Eye (tissue), 1 donor: ENCODE results near the gene RFTN2.
A peak's percentile ranks its signal among the peaks of the same experiment; 100 is the strongest.
"Not testable (repeated sequence)": the region's sequence is repeated elsewhere in the genome, so short reads cannot be mapped to it uniquely, and the experiment has no call there.

Experiments used
- DNase-seq: peaks from one replicate; pipeline ENCODE4 v3.0.0-alpha.2; 2015

Gene RFTN2, protein sequence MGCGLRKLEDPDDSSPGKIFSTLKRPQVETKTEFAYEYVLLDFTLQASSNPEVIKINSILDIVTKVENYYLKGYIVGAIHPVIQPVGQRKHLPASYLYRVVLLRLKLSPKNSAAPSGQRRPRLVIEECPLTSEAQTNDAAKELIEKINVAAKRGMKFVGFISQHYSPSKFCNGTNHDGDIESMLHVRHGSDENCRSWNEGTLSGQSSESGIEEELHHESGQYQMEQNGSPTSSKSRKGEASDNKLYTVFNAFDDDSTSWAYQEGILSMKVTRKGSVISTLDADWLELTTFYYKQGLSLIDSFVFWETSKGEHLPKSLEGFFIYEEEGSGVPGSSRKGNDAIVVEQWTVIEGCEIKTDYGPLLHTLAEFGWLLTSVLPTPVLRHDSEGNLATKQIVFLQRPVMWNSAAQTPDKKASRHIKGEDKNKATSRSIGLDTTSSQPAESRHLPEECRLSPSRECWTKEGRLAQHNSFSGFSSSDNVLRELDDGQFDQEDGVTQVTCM

DNA sequence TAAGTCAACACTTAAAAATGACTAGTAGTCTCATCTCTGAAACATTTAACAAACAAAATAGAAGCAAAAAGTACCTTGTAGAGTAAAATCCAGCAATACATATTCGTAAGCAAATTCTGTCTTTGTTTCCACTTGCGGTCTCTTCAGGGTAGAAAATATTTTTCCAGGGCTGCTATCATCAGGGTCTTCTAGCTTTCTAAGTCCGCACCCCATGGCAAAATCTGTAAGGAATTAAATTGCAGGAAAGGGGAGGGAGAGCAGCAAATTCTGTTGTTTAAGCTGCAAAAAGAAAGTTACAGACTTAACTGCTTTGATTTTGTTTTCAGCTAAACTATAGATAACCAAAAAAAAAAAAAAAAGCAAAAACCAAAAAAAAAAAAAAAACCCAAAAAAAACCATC is at the start of gene RFTN2:
Gene RFTN2, minus strand, starts transcription at position 342 of the 400 bp plus-strand sequence. Its CDS starts 129 bp downstream, at position 213.
- peak; percentile 66 for DNase-seq

- DNase-seq: no peak
Observed at GRCh38 chr2:197717863-197718262, 42.5 kb upstream of the RFTN2 start.

- no peak for DNase-seq
Observed at GRCh38 chr2:197713271-197713670, 37.9 kb upstream of the RFTN2 start.

GRCh38 chr2:197711578-197711977 is 36.2 kb upstream of the RFTN2 start:
- no peak for DNase-seq

GRCh38 chr2:197710424-197711042 is 35.1 kb upstream of the RFTN2 start:
- no peak for DNase-seq

DNA sequence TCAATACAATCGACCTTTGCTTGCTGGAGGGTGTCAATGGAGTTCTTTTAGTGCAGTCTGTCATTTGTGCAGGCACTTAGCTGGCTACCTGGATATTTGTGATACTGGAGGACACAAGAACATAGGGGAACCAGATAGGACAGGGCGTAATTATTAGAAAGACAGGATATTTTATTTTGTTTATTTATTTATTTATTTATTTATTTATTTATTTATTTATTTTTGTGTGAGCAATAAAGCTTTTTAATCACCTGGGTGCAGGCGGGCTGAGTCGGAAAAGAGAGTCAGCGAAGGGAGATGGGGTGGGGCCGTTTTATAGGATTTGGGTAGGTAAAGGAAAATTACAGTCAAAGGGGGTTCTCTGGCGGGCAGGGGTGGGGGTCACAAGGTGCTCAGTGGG is 33.8 kb upstream of the RFTN2 start:
- not testable (repeated sequence) for DNase-seq

DNA sequence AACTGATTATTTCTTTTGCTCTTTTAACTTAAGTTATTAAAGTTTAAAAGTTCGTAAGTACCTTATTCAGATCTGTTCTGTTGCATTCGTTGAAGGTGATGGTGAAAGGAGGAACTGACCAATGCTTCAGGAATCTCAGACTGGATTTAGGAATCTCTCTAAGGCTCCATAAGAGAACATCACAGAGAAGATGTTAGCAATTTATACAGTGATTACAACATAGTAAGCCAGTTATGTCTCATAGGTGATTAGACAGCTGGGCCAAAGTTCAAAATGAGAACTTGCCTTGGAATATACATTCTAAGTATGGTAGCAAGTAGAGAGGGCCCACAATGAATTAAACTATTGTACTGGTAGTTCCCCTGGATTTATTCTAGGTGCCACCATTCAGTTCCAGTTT is 32.9 kb upstream of the RFTN2 start:
- no peak for DNase-seq

GRCh38 chr2:197707316-197708213 is 32.2 kb upstream of the RFTN2 start:
- DNase-seq: peak; percentile 66

GRCh38 chr2:197706839-197707207 is 31.4 kb upstream of the RFTN2 start:
- DNase-seq: peak; percentile 4

DNA sequence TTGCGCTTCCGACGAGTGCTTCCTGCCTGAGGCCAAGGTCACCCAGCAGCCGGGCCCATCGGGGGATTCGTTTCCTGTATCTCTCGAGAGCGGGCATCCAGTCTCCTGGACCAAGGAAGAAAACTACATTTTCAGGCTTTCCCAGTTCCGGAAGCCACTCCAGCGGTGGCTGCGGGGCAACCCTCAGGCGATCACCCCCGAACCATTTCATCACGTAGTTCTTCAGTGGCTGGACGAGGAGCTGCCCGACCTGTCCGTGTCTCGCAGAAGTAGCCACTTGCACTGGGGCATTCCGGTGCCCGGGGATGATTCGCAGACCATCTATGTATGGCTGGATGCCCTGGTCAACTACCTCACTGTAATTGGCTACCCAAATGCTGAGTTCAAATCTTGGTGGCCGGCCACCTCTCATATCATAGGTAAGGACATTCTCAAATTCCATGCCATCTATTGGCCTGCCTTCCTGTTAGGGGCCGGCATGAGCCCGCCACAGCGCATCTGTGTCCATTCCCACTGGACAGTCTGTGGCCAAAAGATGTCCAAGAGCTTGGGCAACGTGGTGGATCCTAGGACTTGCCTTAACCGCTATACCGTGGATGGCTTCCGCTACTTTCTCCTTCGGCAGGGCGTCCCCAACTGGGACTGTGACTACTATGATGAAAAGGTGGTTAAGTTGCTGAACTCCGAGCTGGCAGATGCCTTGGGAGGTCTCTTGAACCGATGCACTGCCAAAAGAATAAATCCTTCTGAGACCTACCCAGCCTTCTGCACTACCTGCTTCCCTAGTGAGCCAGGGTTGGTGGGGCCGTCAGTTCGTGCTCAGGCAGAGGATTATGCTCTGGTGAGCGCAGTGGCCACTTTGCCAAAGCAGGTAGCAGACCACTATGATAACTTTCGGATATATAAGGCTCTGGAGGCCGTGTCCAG is 30.8 kb upstream of the RFTN2 start:
- DNase-seq: peak; percentile 5

- peak; percentile 97 for DNase-seq
Observed at GRCh38 chr2:197705121-197705911, 29.9 kb upstream of the RFTN2 start, which contains the start of gene MARS2. Gene MARS2, plus strand, starts transcription at chr2:197705369. Its CDS starts 37 bp downstream, at chr2:197705406.

- peak; percentile 7 for DNase-seq
Observed at GRCh38 chr2:197704434-197705120, 29.2 kb upstream of the RFTN2 start.

- DNase-seq: no peak
Observed at GRCh38 chr2:197700960-197701359, 25.6 kb upstream of the RFTN2 start.

GRCh38 chr2:197699724-197700123 is 24.3 kb upstream of the RFTN2 start:
- DNase-seq: not testable (repeated sequence)

- DNase-seq: not testable (repeated sequence)
Observed at GRCh38 chr2:197696571-197696970, 21.2 kb upstream of the RFTN2 start.

DNA sequence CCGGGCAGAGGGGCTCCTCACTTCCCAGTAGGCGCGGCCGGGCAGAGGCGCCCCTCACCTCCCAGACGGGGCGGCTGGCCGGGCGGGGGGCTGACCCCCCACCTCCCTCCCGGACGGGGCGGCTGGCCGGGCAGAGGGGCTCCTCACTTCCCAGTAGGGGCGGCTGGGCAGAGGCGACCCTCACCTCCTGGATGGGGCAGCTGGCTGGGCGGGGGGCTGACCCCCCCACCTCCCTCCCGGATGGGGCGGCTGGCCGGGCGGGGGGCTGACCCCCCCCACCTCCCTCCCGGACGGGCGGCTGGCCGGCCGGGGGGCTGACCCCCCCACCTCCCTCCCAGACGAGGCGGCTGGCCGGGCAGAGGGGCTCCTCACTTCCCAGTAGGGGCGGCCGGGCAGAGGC is 20.6 kb upstream of the RFTN2 start:
- DNase-seq: not testable (repeated sequence)

GRCh38 chr2:197695206-197695605 is 19.8 kb upstream of the RFTN2 start:
- DNase-seq: not testable (repeated sequence)

GRCh38 chr2:197677483-197677882 is 2.1 kb upstream of the RFTN2 start:
- DNase-seq: no peak

DNA sequence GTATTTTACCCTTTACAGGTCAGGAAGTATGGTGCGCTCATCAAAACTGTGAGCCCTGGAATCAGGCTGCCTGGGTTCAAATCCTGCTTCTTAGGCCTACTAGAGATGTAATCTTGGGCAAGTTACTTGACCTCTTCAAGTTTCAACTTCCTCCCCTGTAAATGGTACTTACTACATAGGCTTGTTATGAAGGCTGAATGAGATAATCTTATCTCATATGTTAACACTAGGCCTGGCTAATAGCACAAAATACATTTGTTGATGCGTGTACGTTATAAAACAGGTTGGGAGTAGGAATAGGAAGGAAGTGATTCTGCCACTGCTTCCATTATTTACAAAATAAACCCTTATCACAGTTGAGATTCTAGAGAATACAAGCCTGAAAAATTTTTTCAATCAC is 1.7 kb upstream of the RFTN2 start:
- DNase-seq: no peak

DNA sequence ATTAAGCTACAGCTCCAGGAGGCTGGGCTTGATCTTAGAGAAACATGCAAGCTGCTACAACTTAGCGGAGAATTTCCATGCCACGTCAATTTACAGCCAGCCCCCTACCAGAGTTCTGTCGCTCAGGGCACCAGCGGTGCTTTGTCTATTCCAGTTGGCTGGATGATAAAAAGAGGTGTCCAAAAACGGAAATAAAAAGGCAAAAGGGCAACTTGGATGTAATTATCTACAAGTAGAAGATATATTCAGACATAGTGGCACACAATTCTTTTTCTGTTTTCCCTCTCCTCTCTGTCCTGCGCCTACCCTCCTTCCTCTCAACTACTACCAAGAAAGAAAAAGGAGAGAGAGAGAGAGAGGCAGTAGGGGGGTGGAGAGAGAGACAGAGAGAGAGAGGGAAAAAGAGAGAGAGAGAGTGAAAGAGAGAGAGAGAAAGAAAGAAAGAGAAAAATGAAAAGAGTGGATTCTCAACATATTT is 363 bp upstream of the RFTN2 start:
- peak; percentile 84 for DNase-seq
